Astrocyte of the spinal cord (primary cell): Measurements from ENCODE around the gene TFF2.

Experiments used
- DNase-seq: peaks from one replicate; pipeline ENCODE4 v3.0.0; 2011; ENCODE audit warnings: low read depth, low spot score
- H3K4me3 ChIP-seq: 2 replicates; pipeline ENCODE4 v1.5.1; 2011; ENCODE audit warnings: low read depth, mild to moderate bottlenecking, low read length, moderate library complexity
- CTCF ChIP-seq: IDR thresholded peaks from 2 replicates; pipeline ENCODE4 v1.5.1; 2012; ENCODE audit warnings: low read depth, mild to moderate bottlenecking, low read length, inconsistent platforms
- in situ Hi-C: cut with HindIII; loops from 2 replicates; pipeline ENCODE4 v1.10.0; 2017; ENCODE audit warnings: low sequenced_read_pairs

The TFF2 gene

GRCh38 chr21:42300045-42300583 is 50.7 kb downstream of the TFF2 start:
- H3K4me3 ChIP-seq: no peak overlapping the region
- in situ Hi-C loops: no loop called here
- DNase-seq: no peak
- TF ChIP-seq CTCF: no peak

- no peak for DNase-seq
- in situ Hi-C loops: no loop called here
- no peak for TF ChIP-seq CTCF
- H3K4me3 ChIP-seq: no peak overlapping the region
Measured at GRCh38 chr21:42299324-42300044, 51.3 kb downstream of the TFF2 start.

GRCh38 chr21:42298657-42299056 is 52.1 kb downstream of the TFF2 start:
- DNase-seq: no peak
- no peak overlapping the region for H3K4me3 ChIP-seq
- TF ChIP-seq CTCF: no peak
- in situ Hi-C loops: no loop called here

- H3K4me3 ChIP-seq: no peak overlapping the region
- in situ Hi-C loops: no loop called here
- TF ChIP-seq CTCF: no peak
- no peak for DNase-seq
Measured at GRCh38 chr21:42298237-42298636, 52.6 kb downstream of the TFF2 start.

- DNase-seq: no peak
- no peak for TF ChIP-seq CTCF
- in situ Hi-C loops: no loop called here
- H3K4me3 ChIP-seq: no peak overlapping the region
Measured at GRCh38 chr21:42297377-42297776, 53.4 kb downstream of the TFF2 start.

GRCh38 chr21:42296501-42296900 is 54.3 kb downstream of the TFF2 start:
- in situ Hi-C loops: no loop called here
- DNase-seq: no peak
- H3K4me3 ChIP-seq: no peak overlapping the region
- no peak for TF ChIP-seq CTCF
